GM12872 (cell line): Measurements from ENCODE around the gene CTPS2.

ENCODE experiments used
- TF ChIP-seq, protein P1 (sequence below): IDR thresholded peaks from 3 replicates; pipeline ENCODE4 v1.5.1; 2011; ENCODE audit warnings: low read depth, mild to moderate bottlenecking, low read length, moderate library complexity; ENCODE audit not compliant: insufficient read depth

Gene CTPS2

DNA sequence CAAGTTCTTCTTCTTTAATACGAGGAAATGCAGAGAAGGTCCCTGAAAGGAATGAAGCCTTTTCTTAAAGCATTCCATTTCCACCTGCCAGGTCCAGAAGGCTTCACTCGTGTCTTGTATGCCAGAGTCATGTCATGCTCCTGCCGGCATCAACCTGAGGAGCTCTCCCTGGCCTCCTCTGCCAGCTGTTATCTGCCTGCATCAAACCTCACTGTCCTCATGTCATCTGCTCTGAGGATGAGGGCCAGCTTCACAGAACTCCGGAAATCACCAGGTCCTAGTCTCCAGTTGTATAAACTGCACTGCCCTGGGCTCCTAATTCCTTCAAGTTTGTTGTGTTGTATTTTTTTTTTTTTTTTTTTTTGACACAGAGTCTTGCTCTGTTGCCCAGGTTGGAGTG lies 82.6 kb downstream of the CTPS2 start:
- TF ChIP-seq, protein P1, sequence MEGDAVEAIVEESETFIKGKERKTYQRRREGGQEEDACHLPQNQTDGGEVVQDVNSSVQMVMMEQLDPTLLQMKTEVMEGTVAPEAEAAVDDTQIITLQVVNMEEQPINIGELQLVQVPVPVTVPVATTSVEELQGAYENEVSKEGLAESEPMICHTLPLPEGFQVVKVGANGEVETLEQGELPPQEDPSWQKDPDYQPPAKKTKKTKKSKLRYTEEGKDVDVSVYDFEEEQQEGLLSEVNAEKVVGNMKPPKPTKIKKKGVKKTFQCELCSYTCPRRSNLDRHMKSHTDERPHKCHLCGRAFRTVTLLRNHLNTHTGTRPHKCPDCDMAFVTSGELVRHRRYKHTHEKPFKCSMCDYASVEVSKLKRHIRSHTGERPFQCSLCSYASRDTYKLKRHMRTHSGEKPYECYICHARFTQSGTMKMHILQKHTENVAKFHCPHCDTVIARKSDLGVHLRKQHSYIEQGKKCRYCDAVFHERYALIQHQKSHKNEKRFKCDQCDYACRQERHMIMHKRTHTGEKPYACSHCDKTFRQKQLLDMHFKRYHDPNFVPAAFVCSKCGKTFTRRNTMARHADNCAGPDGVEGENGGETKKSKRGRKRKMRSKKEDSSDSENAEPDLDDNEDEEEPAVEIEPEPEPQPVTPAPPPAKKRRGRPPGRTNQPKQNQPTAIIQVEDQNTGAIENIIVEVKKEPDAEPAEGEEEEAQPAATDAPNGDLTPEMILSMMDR, result no peak

GRCh38 chrX:16628946-16629595 lies 83.4 kb downstream of the CTPS2 start:
- TF ChIP-seq, protein P1, result no peak

DNA sequence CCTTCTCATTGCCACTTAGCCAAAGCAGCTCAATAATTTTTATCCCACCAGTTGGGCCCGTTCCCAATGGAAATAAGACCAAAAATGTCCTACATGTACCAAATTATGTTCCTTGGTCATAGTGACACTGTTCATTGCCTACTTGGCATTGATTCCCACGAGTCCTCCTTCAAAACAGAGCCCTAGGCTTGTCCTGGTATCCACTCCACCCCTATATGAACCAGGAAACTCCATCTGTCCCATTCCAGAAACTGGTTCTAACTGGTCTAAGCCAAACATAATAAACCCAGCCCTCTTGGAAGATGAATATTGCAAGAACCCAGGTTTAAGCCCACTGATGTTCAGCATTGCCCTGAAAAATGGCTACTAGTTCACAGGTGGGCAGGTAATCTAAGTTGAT lies 93.4 kb downstream of the CTPS2 start:
- TF ChIP-seq, protein P1, result no peak

DNA sequence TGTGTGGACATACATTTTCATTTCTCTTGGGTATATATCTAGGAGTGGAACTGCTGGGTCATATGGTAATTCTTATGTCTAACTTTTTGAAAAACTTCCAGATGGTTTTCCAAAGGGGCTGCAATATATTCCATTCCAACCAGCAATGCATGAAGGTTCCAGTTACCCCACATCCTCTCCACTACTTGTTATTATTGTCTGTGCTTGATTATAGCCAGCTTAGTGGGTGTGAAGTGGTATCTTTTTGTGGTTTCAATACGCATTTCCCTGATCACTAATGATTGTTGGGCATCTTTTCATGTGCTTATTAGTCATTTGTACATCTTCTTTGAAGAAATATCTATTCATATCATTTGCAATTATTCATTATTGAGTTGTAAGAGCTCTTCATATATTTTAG lies 94.0 kb downstream of the CTPS2 start:
- TF ChIP-seq, protein P1, result no peak

GRCh38 chrX:16617382-16617781 lies 95.1 kb downstream of the CTPS2 start:
- TF ChIP-seq, protein P1, result no peak

- TF ChIP-seq, protein P1, result no peak
Measured at GRCh38 chrX:16612257-16612897, 100.1 kb downstream of the CTPS2 start.

DNA sequence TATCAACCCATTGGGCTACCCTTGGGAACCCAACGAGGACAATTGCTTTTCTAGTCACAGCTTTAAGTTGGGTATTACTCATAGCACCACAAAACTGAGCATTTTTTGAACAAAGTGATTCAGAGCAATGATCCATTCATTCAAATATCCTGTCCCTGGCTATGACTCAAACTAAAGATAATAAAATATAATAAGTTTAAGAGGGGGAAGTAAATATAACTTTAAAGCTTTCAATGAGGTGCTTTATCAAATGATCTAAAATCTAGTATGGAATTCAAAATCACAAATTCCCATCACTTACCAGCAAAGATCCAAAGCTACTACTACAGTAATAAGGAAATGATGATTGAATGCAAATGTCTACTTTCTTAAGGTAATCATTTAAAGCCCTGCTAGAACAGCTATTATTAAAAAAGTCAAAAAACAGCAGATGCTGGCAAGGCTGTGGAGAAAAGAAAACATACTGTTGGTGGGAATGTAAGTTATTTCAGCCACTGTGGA lies 102.3 kb downstream of the CTPS2 start:
- TF ChIP-seq, protein P1, result no peak
